IMR-90 (cell line): ENCODE results near the gene SLC6A13. TPM values are rescaled to one million over a fixed set of nuclear protein-coding genes. Genes with fewer than 3 reads are reported as not detected.

ENCODE experiments used
- ATAC-seq: fragments of 200-7000 bp; cut with Tn5 transposase; 2 replicates; pipeline ENCODE4 v1.9.1; 2020; ENCODE audit warnings: low read depth, mild to moderate bottlenecking, moderate library complexity
- BruUV-seq: library from RNA; stranded (reverse); fragments of 400-500 nt; replicated peaks from 2 replicates; lab custom pipeline; 2021; lab: Mats Ljungman, UMichigan
- CTCF ChIA-PET: fragments of 300-600 bp; formaldehyde crosslinking; extraction: SDS; loops from one replicate; lab custom pipeline; 2021; ENCODE audit warnings: antibody characterized with exemption; lab: Yijun Ruan, JAX
- POLR2A ChIA-PET: fragments of 300-600 bp; sonication (Branson Sonifier 250); formaldehyde crosslinking; loops from one replicate; lab custom pipeline; 2022; ENCODE audit warnings: antibody characterized with exemption; ENCODE audit not compliant: unreplicated experiment; lab: Charles Lee
- DNase-seq: peaks from one replicate; pipeline ENCODE4 v3.0.0; 2013
- H2AFZ ChIP-seq: replicated peaks from 2 replicates; pipeline ENCODE3; 2013; ENCODE audit warnings: low read length, mild to moderate bottlenecking; ENCODE audit not compliant: poor library complexity
- H2AK5ac ChIP-seq: 2 replicates; pipeline ENCODE4 v1.6.1; 2013; ENCODE audit warnings: low read depth, low read length, inconsistent platforms
- H2AK9ac ChIP-seq: replicated peaks from 2 replicates; pipeline ENCODE3; 2013; ENCODE audit warnings: mild to moderate bottlenecking, low read depth, low read length, moderate library complexity; ENCODE audit not compliant: poor library complexity
- H2BK120ac ChIP-seq: 2 replicates; pipeline ENCODE4 v1.6.1; 2013; ENCODE audit warnings: low read depth, low read length, inconsistent platforms
- H2BK15ac ChIP-seq: 3 replicates; pipeline ENCODE4 v1.6.1; 2013; ENCODE audit warnings: low read depth, low read length, inconsistent platforms
- H2BK20ac ChIP-seq: 2 replicates; pipeline ENCODE4 v1.6.1; 2013; ENCODE audit warnings: low read depth, mild to moderate bottlenecking, inconsistent platforms, low read length, moderate library complexity
- H2BK5ac ChIP-seq: 2 replicates; pipeline ENCODE4 v1.6.1; 2013; ENCODE audit warnings: mild to moderate bottlenecking, low read depth, low read length, inconsistent platforms; ENCODE audit not compliant: poor library complexity, severe bottlenecking
- H3K14ac ChIP-seq: replicated peaks from 2 replicates; pipeline ENCODE4 v1.6.1; 2013; ENCODE audit warnings: low read depth, low read length, inconsistent platforms
- H3K18ac ChIP-seq: 2 replicates; pipeline ENCODE4 v1.6.1; 2013; ENCODE audit warnings: low read depth, low read length, control low read depth
- H3K23ac ChIP-seq: 2 replicates; pipeline ENCODE4 v1.6.1; 2013; ENCODE audit warnings: low read depth, low read length, inconsistent platforms
- H3K27ac ChIP-seq: 2 replicates; pipeline ENCODE4 v1.5.1; 2013; ENCODE audit warnings: mild to moderate bottlenecking, control low read depth, low read length; ENCODE audit not compliant: insufficient read depth
- H3K27me3 ChIP-seq: 2 replicates; pipeline ENCODE4 v1.6.1; 2013; ENCODE audit warnings: low read length; ENCODE audit not compliant: control insufficient read depth, insufficient read depth
- H3K36me3 ChIP-seq: 2 replicates; pipeline ENCODE4 v1.6.1; 2013; ENCODE audit warnings: low read length, mixed read lengths; ENCODE audit not compliant: control insufficient read depth, insufficient read depth
- H3K4ac ChIP-seq: 2 replicates; pipeline ENCODE4 v1.6.1; 2013; ENCODE audit warnings: low read depth, low read length, inconsistent platforms
- H3K4me1 ChIP-seq: 2 replicates; pipeline ENCODE4 v1.6.1; 2013; ENCODE audit warnings: low read length, mixed read lengths; ENCODE audit not compliant: control insufficient read depth, insufficient read depth
- H3K4me2 ChIP-seq: 2 replicates; pipeline ENCODE4 v1.6.1; 2013; ENCODE audit warnings: low read depth, mild to moderate bottlenecking, control low read depth, low read length, moderate library complexity
- H3K4me3 ChIP-seq: 2 replicates; pipeline ENCODE4 v1.5.1; 2013; ENCODE audit warnings: low read depth, mild to moderate bottlenecking, control low read depth, low read length, moderate library complexity; ENCODE audit not compliant: insufficient read depth
- H3K56ac ChIP-seq: 2 replicates; pipeline ENCODE4 v1.6.1; 2013; ENCODE audit warnings: low read length, inconsistent platforms; ENCODE audit not compliant: insufficient read depth; ENCODE audit errors: extremely low read depth
- H3K79me1 ChIP-seq, 2 experiments: 2 replicates each; pipeline ENCODE4 v1.6.1; 2013; ENCODE audit warnings: low read length in 2 of 2, inconsistent platforms in 1 of 2, low read depth in 1 of 2
- H3K9ac ChIP-seq: 2 replicates; pipeline ENCODE4 v1.6.1; 2013; ENCODE audit warnings: low read depth, low read length, control low read depth
- H3K9me1 ChIP-seq: 2 replicates; pipeline ENCODE4 v1.6.1; 2013; ENCODE audit warnings: low read length, inconsistent platforms; ENCODE audit not compliant: insufficient read depth
- H3K9me3 ChIP-seq: 2 replicates; pipeline ENCODE4 v1.6.1; 2013; ENCODE audit warnings: low read length; ENCODE audit not compliant: control insufficient read depth, insufficient read depth
- H4K20me1 ChIP-seq: 2 replicates; pipeline ENCODE4 v1.6.1; 2013; ENCODE audit warnings: low read length, inconsistent platforms; ENCODE audit not compliant: insufficient read depth
- H4K5ac ChIP-seq: 2 replicates; pipeline ENCODE4 v1.6.1; 2013; ENCODE audit warnings: mild to moderate bottlenecking, low read depth, low read length, control low read depth
- H4K8ac ChIP-seq, 2 experiments: 2 replicates each; pipeline ENCODE4 v1.6.1; 2013; ENCODE audit warnings: low read depth in 2 of 2, low read length in 2 of 2, control low read depth in 1 of 2, inconsistent platforms in 1 of 2
- H4K91ac ChIP-seq: 2 replicates; pipeline ENCODE4 v1.6.1; 2013; ENCODE audit warnings: low read depth, low read length, inconsistent platforms; ENCODE audit not compliant: insufficient read depth
- CEBPB ChIP-seq: IDR thresholded peaks from 2 replicates; pipeline ENCODE4 v1.6.1; 2012; ENCODE audit warnings: low read depth, low read length, improper control_type of control experiment
- FOS ChIP-seq: fragments of 150-350 bp; IDR thresholded peaks from 2 replicates; pipeline ENCODE4 v1.6.1; 2016; ENCODE audit warnings: low read depth, low read length
- MAFK ChIP-seq: IDR thresholded peaks from 2 replicates; pipeline ENCODE4 v1.6.1; 2012; ENCODE audit warnings: low read depth, low read length, improper control_type of control experiment
- MAZ ChIP-seq: IDR thresholded peaks from 2 replicates; pipeline ENCODE4 v1.6.1; 2012; ENCODE audit warnings: low read depth, mild to moderate bottlenecking, low read length, improper control_type of control experiment, moderate library complexity, borderline replicate concordance
- MXI1 ChIP-seq: IDR thresholded peaks from 2 replicates; pipeline ENCODE4 v1.6.1; 2012; ENCODE audit warnings: low read depth, mild to moderate bottlenecking, low read length, moderate library complexity, borderline replicate concordance
- NFE2L2 ChIP-seq: fragments of 150-350 bp; IDR thresholded peaks from 2 replicates; pipeline ENCODE4 v1.6.1; 2016; ENCODE audit warnings: low read depth, mild to moderate bottlenecking, low read length
- POLR2A ChIP-seq: IDR thresholded peaks from 2 replicates; pipeline ENCODE4 v1.6.1; 2012; ENCODE audit warnings: mild to moderate bottlenecking, low read depth, low read length
- RAD21 ChIP-seq: IDR thresholded peaks from 2 replicates; pipeline ENCODE4 v1.6.1; 2012; ENCODE audit warnings: low read length, improper control_type of control experiment
- RCOR1 ChIP-seq: IDR thresholded peaks from 2 replicates; pipeline ENCODE4 v1.6.1; 2012; ENCODE audit warnings: mild to moderate bottlenecking, low read length, improper control_type of control experiment; ENCODE audit not compliant: insufficient replicate concordance
- RFX5 ChIP-seq: IDR thresholded peaks from 2 replicates; pipeline ENCODE4 v1.8.0; 2012; ENCODE audit warnings: low read depth, mild to moderate bottlenecking, low read length, moderate library complexity
- SMC3 ChIP-seq: fragments of 150-350 bp; IDR thresholded peaks from 2 replicates; pipeline ENCODE4 v1.6.1; 2016; ENCODE audit warnings: low read depth, mild to moderate bottlenecking, antibody characterized with exemption, low read length, moderate library complexity
- WGBS, 2 experiments: methylation state at CpG; one replicate each; pipeline versions ENCODE4 v1.1.5 to v1.1.7; 2013; ENCODE audit warnings: missing lambda C conversion rate in 2 of 2; ENCODE audit not compliant: insufficient read length in 1 of 2; ENCODE audit errors: extremely low coverage in 2 of 2; 5-methylcytosine and 5-hydroxymethylcytosine counted together
- dilution Hi-C: fragments of 300-500 bp; cut with HindIII; formaldehyde crosslinking; loops from one replicate; pipeline ENCODE4 v1.14.3; 2018; ENCODE audit warnings: low sequenced_read_pairs; ENCODE audit not compliant: unreplicated experiment
- in situ Hi-C: fragments of 300-500 bp; cut with MboI; formaldehyde crosslinking; loops from 3 replicates; pipeline ENCODE4 v1.14.3; 2019; ENCODE audit warnings: low sequenced_read_pairs, inconsistent platforms, mixed read lengths
- intact Hi-C: fragments of 100-400 bp; cut with micrococcal nuclease; formaldehyde crosslinking; loops from 2 replicates; pipeline ENCODE4 v1.10.0; 2022
- polyA plus RNA-seq, 3 experiments: library from polyadenylated mRNA; depleted of rRNA; stranded (reverse); fragments of >200 nt; gene quantifications; 2 replicates each; pipeline ENCODE4 v1.2.3, GENCODE V29; 2012; ENCODE audit warnings: low replicate concordance in 1 of 3
- total RNA-seq: library from RNA; depleted of rRNA; stranded (reverse); fragments of >200 nt; gene quantifications from 2 replicates; pipeline ENCODE4 v1.2.3, GENCODE V29; 2012
- TF ChIP-seq, protein P1 (sequence below): conservative IDR thresholded peaks from 2 replicates; pipeline ENCODE4 v1.5.1; 2012; ENCODE audit warnings: mild to moderate bottlenecking, low read depth, low read length, improper control_type of control experiment
- TF ChIP-seq, protein P2 (sequence below): fragments of 150-350 bp; IDR thresholded peaks from 2 replicates; pipeline ENCODE4 v1.6.1; 2016; ENCODE audit warnings: low read depth, mild to moderate bottlenecking, low read length, moderate library complexity, borderline replicate concordance
- TF ChIP-seq, protein P3 (sequence below): fragments of 150-350 bp; IDR thresholded peaks from 2 replicates; pipeline ENCODE4 v1.6.1; 2017; ENCODE audit warnings: mild to moderate bottlenecking, antibody characterized with exemption, low read length, low read depth

The SLC6A13 gene
- total and polyA plus RNA-seq, 2 of the 4 experiments (the other 2 are of a cell fraction) = under 0.01 to 0.10 TPM

DNA sequence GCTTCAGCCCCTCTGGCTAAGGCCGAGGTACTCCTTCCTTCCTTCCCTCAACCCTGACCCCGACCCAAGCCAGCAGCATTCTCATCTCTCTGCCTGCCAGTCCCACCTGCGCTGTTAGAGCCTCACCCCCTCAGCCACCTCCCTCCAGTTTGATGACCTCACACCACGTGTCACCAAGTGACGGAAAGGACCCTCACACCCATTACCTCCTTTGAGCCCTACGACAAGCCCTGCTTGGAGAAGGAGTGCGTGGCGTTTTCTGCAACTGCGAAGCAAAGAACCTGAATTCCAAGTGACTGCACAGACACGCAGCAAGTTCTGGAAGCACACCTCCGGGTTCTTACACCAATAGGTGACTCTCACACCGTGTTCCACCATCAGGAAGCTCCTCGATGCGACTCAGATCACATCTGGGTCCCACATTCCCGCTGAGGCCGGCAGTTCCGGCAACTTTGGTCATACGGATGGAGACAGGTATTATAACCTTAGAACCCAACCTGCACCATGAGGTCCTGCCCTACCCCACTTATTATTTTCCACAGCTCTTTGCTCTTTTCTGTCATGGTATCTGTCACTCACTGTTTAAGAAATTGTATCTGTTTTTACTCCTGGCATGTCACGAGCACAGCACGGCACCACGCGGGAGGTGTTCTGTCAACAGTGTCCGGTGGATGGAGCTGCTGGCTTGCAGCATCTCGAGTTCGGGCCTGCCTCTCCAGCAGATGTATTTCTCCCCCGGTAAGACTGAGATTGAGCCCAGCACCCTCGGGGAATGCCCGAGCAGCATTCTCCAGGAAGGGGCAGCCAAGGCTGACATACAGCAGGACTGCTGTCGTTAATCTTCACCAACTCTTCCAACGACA is 43.7 kb downstream of the SLC6A13 start:
- peaks cover 64% of the 10 kb centered on the region for H3K27me3 ChIP-seq
- WGBS, 2 experiments = 68% methylated on average over 10 of the region's 30 CpGs; no CpG with 5 or more reads in 1 of the 2 experiments
- no peak overlapping the region for H2BK15ac ChIP-seq
- no peak overlapping the region for H3K23ac ChIP-seq
- no peaks in the 10 kb centered on the region for H3K9me1 ChIP-seq
- H4K20me1 ChIP-seq = no peaks in the 10 kb centered on the region; the same call in 1 of the 2 replicates
- no peaks in the 10 kb centered on the region for H3K9me3 ChIP-seq
- dilution Hi-C loops = no loop called here
- H4K91ac ChIP-seq = no peak overlapping the region
- H3K4ac ChIP-seq = no peak overlapping the region
- H2AK5ac ChIP-seq = no peak overlapping the region
- ChIA-PET CTCF (interaction anchor here (1.1 kb wide), 1 partner anchor 14 kb away, joined by 4 read pairs; no protein-coding TSS in a partner anchor), POLR2A (no interaction called here)
- H3K79me1 ChIP-seq = no peaks in the 10 kb centered on the region
- no peak overlapping the region for H2AK9ac ChIP-seq
- in situ Hi-C loops = no loop called here
- TF ChIP-seq MXI1 (no peak), RFX5 (no peak), SMC3 (no peak), RCOR1 (no peak), MAZ (no peak), CEBPB (no peak), POLR2A (no peak), RAD21 (no peak), FOS (no peak), MAFK (no peak), NFE2L2 (no peak)
- TF ChIP-seq, protein P1, sequence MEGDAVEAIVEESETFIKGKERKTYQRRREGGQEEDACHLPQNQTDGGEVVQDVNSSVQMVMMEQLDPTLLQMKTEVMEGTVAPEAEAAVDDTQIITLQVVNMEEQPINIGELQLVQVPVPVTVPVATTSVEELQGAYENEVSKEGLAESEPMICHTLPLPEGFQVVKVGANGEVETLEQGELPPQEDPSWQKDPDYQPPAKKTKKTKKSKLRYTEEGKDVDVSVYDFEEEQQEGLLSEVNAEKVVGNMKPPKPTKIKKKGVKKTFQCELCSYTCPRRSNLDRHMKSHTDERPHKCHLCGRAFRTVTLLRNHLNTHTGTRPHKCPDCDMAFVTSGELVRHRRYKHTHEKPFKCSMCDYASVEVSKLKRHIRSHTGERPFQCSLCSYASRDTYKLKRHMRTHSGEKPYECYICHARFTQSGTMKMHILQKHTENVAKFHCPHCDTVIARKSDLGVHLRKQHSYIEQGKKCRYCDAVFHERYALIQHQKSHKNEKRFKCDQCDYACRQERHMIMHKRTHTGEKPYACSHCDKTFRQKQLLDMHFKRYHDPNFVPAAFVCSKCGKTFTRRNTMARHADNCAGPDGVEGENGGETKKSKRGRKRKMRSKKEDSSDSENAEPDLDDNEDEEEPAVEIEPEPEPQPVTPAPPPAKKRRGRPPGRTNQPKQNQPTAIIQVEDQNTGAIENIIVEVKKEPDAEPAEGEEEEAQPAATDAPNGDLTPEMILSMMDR = no peak
- TF ChIP-seq, protein P2, sequence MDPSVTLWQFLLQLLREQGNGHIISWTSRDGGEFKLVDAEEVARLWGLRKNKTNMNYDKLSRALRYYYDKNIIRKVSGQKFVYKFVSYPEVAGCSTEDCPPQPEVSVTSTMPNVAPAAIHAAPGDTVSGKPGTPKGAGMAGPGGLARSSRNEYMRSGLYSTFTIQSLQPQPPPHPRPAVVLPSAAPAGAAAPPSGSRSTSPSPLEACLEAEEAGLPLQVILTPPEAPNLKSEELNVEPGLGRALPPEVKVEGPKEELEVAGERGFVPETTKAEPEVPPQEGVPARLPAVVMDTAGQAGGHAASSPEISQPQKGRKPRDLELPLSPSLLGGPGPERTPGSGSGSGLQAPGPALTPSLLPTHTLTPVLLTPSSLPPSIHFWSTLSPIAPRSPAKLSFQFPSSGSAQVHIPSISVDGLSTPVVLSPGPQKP = no peak
- TF ChIP-seq, protein P3, sequence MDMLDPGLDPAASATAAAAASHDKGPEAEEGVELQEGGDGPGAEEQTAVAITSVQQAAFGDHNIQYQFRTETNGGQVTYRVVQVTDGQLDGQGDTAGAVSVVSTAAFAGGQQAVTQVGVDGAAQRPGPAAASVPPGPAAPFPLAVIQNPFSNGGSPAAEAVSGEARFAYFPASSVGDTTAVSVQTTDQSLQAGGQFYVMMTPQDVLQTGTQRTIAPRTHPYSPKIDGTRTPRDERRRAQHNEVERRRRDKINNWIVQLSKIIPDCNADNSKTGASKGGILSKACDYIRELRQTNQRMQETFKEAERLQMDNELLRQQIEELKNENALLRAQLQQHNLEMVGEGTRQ = no peak
- no peaks in the 10 kb centered on the region for H3K36me3 ChIP-seq
- no peak overlapping the region for H3K4me3 ChIP-seq
- intact Hi-C loops = no loop called here
- ATAC-seq (no peak), DNase-seq (no peak)
- H3K4me2 ChIP-seq = no peak overlapping the region
- no peak overlapping the region for H3K56ac ChIP-seq
- no peak overlapping the region for H2BK5ac ChIP-seq
- no peak overlapping the region for H4K8ac ChIP-seq
- H3K27ac ChIP-seq = no peak overlapping the region
- H2AFZ ChIP-seq = no peak overlapping the region
- H3K4me1 ChIP-seq = peaks cover under 1% of the 10 kb centered on the region; the same call in 1 of the 2 replicates
- H3K9ac ChIP-seq = no peak overlapping the region
- H3K14ac ChIP-seq = no peak overlapping the region
- H3K18ac ChIP-seq = no peak overlapping the region
- no TSS peak for BruUV-seq
- H2BK120ac ChIP-seq = no peak overlapping the region
- no peak overlapping the region for H2BK20ac ChIP-seq
- no peak overlapping the region for H4K5ac ChIP-seq
